Heart left ventricle (tissue), 16 donors: Measurements from ENCODE around the gene OR5H2. TPM values are rescaled to one million over a fixed set of nuclear protein-coding genes. Genes with fewer than 3 reads are reported as not detected.

ENCODE experiments used
- ATAC-seq, 4 donors: fragments of 200-7000 bp; cut with Tn5 transposase; one replicate each; pipeline ENCODE4 v1.9.1; 2020 to 2022; ENCODE audit warnings: moderate library complexity in 4 of 4, mild to moderate bottlenecking in 3 of 4, moderate number of reproducible peaks in 1 of 4
- DNase-seq, 5 donors: peaks; one replicate each; pipeline ENCODE4 v3.0.0-alpha.2; 2020
- H3K27ac ChIP-seq, 12 donors: fragments of 200-600 bp; sonication (generic) in 4 of 12; one replicate each; pipeline versions ENCODE4 v1.5.0 to v1.8.0; 2016 to 2022; ENCODE audit warnings: mild to moderate bottlenecking in 2 of 12
- H3K27me3 ChIP-seq, 9 donors: fragments of 200-600 bp; sonication (generic) in 2 of 9; one replicate each; pipeline versions ENCODE4 v1.5.1 to v1.8.0; 2016 to 2022; ENCODE audit warnings: mild to moderate bottlenecking in 3 of 9
- H3K36me3 ChIP-seq, 9 donors: fragments of 200-600 bp; sonication (generic) in 2 of 9; one replicate each; pipeline versions ENCODE4 v1.5.0 to v1.8.0; 2018 to 2022; ENCODE audit warnings: mild to moderate bottlenecking in 2 of 9
- H3K4me1 ChIP-seq, 12 donors: fragments of 200-600 bp; sonication (generic) in 4 of 12; one replicate each; pipeline versions ENCODE4 v1.5.0 to v1.8.0; 2016 to 2022; ENCODE audit warnings: mild to moderate bottlenecking in 3 of 12
- H3K4me3 ChIP-seq, 12 donors: fragments of 200-600 bp; sonication (generic) in 4 of 12; one replicate each; pipeline versions ENCODE4 v1.5.0 to v1.8.0; 2017 to 2022; ENCODE audit warnings: mild to moderate bottlenecking in 9 of 12, moderate library complexity in 4 of 12
- H3K9me3 ChIP-seq, 12 donors: fragments of 200-600 bp; sonication (generic) in 4 of 12; one replicate each; pipeline versions ENCODE4 v1.5.0 to v1.8.0; 2016 to 2022; ENCODE audit warnings: mild to moderate bottlenecking in 1 of 12
- POLR2A ChIP-seq, 2 donors: fragments of 450-650 bp; IDR thresholded peaks; one replicate each; pipeline ENCODE4 v1.6.1; 2017; ENCODE audit warnings: antibody characterized with exemption in 2 of 2, mild to moderate bottlenecking in 2 of 2, moderate library complexity in 2 of 2
- WGBS, 4 donors: extraction: QIAGEN DNeasy Blood & Tissue Kit in 2 of 4; methylation state at CpG; one replicate each; pipeline versions ENCODE4 v1.1.5 to v1.1.7; 2013 to 2018; 5-methylcytosine and 5-hydroxymethylcytosine counted together
- intact Hi-C, 10 donors: fragments of 100-400 bp; cut with DNase I; formaldehyde crosslinking; loops; one replicate each; pipeline versions ENCODE4 v1.11.1 to v1.14.2; 2022
- polyA plus RNA-seq, 2 donors: library from polyadenylated mRNA; stranded (reverse); fragments of 200-250 nt; gene quantifications; one replicate each; pipeline ENCODE4 v1.2.3, GENCODE V29; 2013
- total RNA-seq, 9 donors: library from RNA; depleted of rRNA in 2 of 9; stranded (reverse); fragments of >200 nt in 2 of 9; fragmentation: NEBNext Ultra II Directional in 3 of 9; extraction: Animal tissue kit (Norgen Biotek cat#: 25700) in 3 of 9; gene quantifications; one replicate each; pipeline versions ENCODE4 v1.1.0 to v1.2.4, GENCODE V29; 2016 to 2023
- TF ChIP-seq, protein P1 (sequence below), 12 donors: fragments of 200-600 bp; sonication (generic) in 4 of 12; IDR thresholded peaks; one replicate each; pipeline versions ENCODE4 v1.5.0 to v1.8.0; 2018 to 2022; ENCODE audit warnings: antibody characterized with exemption in 12 of 12, mild to moderate bottlenecking in 5 of 12
- donor health status: ischemic (EF 13 %, LVEDD 7.1; RV severe dilation, severe dysfunction).
- donor health status: healthy with polysubstance abuse.
- donor health status: DM: no; HTN: yes; CAD: no.
- donor health status: DM: no; HTN: no; CAD: no.
- donor health status: ischemic (EF 25% LVEDD 6.9; RV normal size, moderate dysfunction).
- donor health status: ischemic (EF 25% LVEDD 5.7; RV mildly dilated, moderate dysfunction).
- donor health status: healthy.
- donor health status: DM: yes; HTN: yes; CAD: no.
- donor health status: ischemic (EF 35%, LVEDD 5.7; RV mildly dilated, moderate dysfunction).
- donor health status: nonischemic (EF 11% LVEDD 7.7; RV severe dilation, severe dysfunction).
- donor health status: DM: yes; HTN: yes; CAD: no.
- donor health status: PGD.
- donor health status: ischemic (EF 29% LVEDD 5.4; RV normal size, mild dysfunction).
- donor health status: nonischemic (EF 23%, LVEDD 6.1; RV moderate dilation, normal function).

Gene OR5H2
- total and polyA plus RNA-seq, 11 donors = not detected

DNA sequence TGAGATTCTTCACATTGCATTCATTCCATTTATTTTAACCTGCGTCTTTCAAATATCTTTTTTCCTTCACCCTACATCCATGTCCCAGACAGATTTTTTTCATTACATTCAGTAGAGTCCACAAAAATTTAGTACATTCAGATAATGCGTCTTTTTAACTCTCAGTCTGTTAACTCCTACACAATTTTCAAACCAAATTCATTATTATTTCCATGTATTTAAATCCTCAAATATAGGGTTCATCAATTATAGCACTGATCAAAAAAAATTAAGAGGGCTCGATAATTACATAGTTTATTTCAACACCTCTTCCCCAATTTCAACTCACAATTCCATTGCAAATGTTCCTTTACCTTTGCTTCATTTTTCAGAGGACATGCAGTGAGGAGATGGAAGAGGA lies 18.4 kb upstream of the OR5H2 start, which contains the start of gene OR5H6:
OR5H6 (plus strand) TSS at position 301 of the 400 bp plus-strand sequence; CDS start at position 390, 89 bp downstream.
- Histone ChIP-seq H3K4me3 (no peak within 1 kb of the TSS), H3K4me1 (no peaks in the 10 kb centered on the region), H3K36me3 (no peaks in the 10 kb centered on the region), H3K27ac (no peak within 1 kb of the TSS), H3K27me3 (no peaks in the 10 kb centered on the region), H3K9me3 (peaks cover 0 to 8% (median 0%) of the 10 kb centered on the region in 12 donors)
- ATAC-seq (no peak), DNase-seq (no peak)
- TF ChIP-seq, protein P1, sequence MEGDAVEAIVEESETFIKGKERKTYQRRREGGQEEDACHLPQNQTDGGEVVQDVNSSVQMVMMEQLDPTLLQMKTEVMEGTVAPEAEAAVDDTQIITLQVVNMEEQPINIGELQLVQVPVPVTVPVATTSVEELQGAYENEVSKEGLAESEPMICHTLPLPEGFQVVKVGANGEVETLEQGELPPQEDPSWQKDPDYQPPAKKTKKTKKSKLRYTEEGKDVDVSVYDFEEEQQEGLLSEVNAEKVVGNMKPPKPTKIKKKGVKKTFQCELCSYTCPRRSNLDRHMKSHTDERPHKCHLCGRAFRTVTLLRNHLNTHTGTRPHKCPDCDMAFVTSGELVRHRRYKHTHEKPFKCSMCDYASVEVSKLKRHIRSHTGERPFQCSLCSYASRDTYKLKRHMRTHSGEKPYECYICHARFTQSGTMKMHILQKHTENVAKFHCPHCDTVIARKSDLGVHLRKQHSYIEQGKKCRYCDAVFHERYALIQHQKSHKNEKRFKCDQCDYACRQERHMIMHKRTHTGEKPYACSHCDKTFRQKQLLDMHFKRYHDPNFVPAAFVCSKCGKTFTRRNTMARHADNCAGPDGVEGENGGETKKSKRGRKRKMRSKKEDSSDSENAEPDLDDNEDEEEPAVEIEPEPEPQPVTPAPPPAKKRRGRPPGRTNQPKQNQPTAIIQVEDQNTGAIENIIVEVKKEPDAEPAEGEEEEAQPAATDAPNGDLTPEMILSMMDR (IDR thresholded peaks at IDR 0.05) = no peak
- no peak for TF ChIP-seq POLR2A (IDR thresholded peaks at IDR 0.05)
- intact Hi-C loops = no loop called here
- 68 to 84% (median 78%) methylated on average over 3 of the region's 3 CpGs for WGBS, 4 donors

DNA sequence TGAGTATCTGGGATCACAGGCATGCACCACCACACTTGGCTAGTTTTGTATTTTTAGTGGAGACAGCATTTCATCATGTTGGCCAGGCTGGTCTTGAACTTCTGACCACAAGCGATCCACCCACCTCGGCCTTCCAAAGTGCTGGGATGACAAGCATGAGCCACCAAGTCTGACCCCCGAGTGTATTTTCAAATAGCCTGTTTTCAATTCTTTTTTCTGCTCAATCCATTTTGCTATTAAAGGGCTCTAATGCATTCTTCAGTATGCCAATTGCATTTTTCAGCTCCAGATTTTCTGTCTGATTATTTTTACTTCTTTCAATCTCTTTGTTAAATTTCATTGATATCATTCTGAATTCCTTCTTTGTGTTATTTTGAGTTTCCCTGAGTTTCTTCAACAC lies 12.5 kb upstream of the OR5H2 start:
- intact Hi-C loops = no loop called here
- TF ChIP-seq, protein P1 (IDR thresholded peaks at IDR 0.05) = no peak
- TF ChIP-seq POLR2A (IDR thresholded peaks at IDR 0.05) = no peak

DNA sequence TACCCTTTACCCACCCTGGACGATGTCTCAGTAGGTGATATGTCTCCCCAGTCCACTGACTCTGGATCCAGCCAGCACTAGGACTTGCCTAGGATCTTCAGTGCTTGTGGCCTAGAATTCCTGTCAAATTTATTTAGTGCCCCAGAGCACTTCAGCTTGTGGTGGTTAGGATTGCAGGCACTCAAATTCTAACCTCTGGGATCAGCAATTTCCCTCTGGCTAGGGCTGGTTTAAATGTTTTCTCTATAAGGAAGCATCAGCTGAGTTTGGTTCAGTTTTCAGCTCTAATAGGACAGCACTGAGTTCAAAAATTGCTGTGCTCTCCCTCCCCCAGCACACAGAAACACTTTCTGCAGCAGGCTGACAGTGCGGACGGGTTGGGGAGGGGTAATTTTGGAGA lies 10.2 kb upstream of the OR5H2 start:
- H3K27ac ChIP-seq = no peak overlapping the region
- WGBS, 4 donors = 73 to 84% (median 80%) methylated on average over 3 of the region's 3 CpGs
- intact Hi-C loops = no loop called here
- no peaks in the 10 kb centered on the region for H3K36me3 ChIP-seq
- H3K9me3 ChIP-seq = peaks cover 0 to 27% (median 13%) of the 10 kb centered on the region in 12 donors
- TF ChIP-seq, protein P1 (IDR thresholded peaks at IDR 0.05) = no peak
- no peak for TF ChIP-seq POLR2A (IDR thresholded peaks at IDR 0.05)
- H3K4me1 ChIP-seq = no peaks in the 10 kb centered on the region
- ATAC-seq (no peak), DNase-seq (no peak)
- no peak overlapping the region for H3K4me3 ChIP-seq
- no peaks in the 10 kb centered on the region for H3K27me3 ChIP-seq

More for the DNA sequence above, 12.5 kb upstream of the OR5H2 start:
- peaks cover 0 to 27% (median 13%) of the 10 kb centered on the region in 12 donors for H3K9me3 ChIP-seq
- 74 to 89% (median 81%) methylated on average over 3 of the region's 3 CpGs for WGBS, 4 donors
- H3K4me3 ChIP-seq = no peak overlapping the region
- ATAC-seq (no peak), DNase-seq (no peak)
- no peaks in the 10 kb centered on the region for H3K36me3 ChIP-seq
- H3K27ac ChIP-seq = no peak overlapping the region
- no peaks in the 10 kb centered on the region for H3K27me3 ChIP-seq
- H3K4me1 ChIP-seq = no peaks in the 10 kb centered on the region

DNA sequence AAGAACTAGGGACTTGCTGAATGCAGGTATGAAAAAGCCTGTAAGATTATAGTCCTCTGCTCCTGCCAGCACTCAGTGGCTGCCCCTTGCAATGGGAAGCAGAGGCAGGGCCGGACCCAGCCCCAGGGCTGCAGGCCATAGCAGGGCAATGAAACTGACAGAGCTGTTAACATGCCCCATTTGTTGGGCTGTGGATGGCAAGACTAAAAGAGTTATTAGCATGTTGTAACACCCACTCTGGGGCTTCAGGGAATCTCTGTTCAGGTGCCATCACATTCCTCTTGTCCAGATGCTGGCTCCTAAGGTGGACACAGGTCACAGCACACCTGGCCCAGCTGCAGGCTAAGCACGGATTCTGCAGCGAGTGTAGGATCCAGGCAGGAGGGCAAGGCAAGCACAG lies 7.4 kb upstream of the OR5H2 start:
- ATAC-seq (no peak), DNase-seq (peak in 1 of 5 donors; percentile 44)
- Histone ChIP-seq H3K9me3 (peaks cover 0 to 17% (median 9%) of the 10 kb centered on the region in 12 donors), H3K27ac (no peak overlapping the region), H3K36me3 (no peaks in the 10 kb centered on the region), H3K27me3 (no peaks in the 10 kb centered on the region), H3K4me3 (no peak overlapping the region), H3K4me1 (no peaks in the 10 kb centered on the region)
- 73 to 90% (median 84%) methylated on average over 1 to 3 of the region's 3 CpGs for WGBS, 4 donors
- TF ChIP-seq POLR2A (IDR thresholded peaks at IDR 0.05) = no peak
- TF ChIP-seq, protein P1 (IDR thresholded peaks at IDR 0.05) = no peak
- intact Hi-C loops = no loop called here
